H1 (cell line): ENCODE results near the gene PHRF1. TPM values are rescaled to one million over a fixed set of nuclear protein-coding genes. Genes with fewer than 3 reads are reported as not detected.

ENCODE experiments used
- BACH1 ChIP-seq: IDR thresholded peaks from 2 replicates; pipeline ENCODE4 v1.6.1; 2012; ENCODE audit warnings: low read length, improper control_type of control experiment
- CHD1 ChIP-seq: IDR thresholded peaks from 2 replicates; pipeline ENCODE4 v1.6.1; 2012; ENCODE audit warnings: low read depth, low read length, improper control_type of control experiment
- CTBP2 ChIP-seq: IDR thresholded peaks from 2 replicates; pipeline ENCODE4 v1.7.0; 2011; ENCODE audit warnings: borderline replicate concordance, mild to moderate bottlenecking, moderate library complexity, mixed read lengths, low read length; ENCODE audit not compliant: insufficient read depth, insufficient read length
- EP300 ChIP-seq, 2 experiments: IDR thresholded peaks; 1 replicate in 1 of 2; 2 replicates in 1 of 2; pipeline ENCODE4 v1.6.1; 2011 to 2012; ENCODE audit warnings: low read depth in 2 of 2, low read length in 2 of 2, mild to moderate bottlenecking in 2 of 2, borderline replicate concordance in 1 of 2, inconsistent platforms in 1 of 2, moderate library complexity in 1 of 2
- KDM4A ChIP-seq: IDR thresholded peaks from one replicate; pipeline ENCODE4 v1.7.1; 2012; ENCODE audit warnings: low read depth, mild to moderate bottlenecking, moderate library complexity, low read length, inconsistent platforms; ENCODE audit not compliant: severe bottlenecking
- KDM5A ChIP-seq: fragments of 200-600 bp; IDR thresholded peaks from 2 replicates; pipeline ENCODE4 v1.7.1; 2012; ENCODE audit warnings: mild to moderate bottlenecking, low read length, inconsistent platforms, mixed read lengths
- NANOG ChIP-seq: IDR thresholded peaks from 2 replicates; pipeline ENCODE4 v1.6.1; 2011; ENCODE audit warnings: low read length, low read depth, mild to moderate bottlenecking, inconsistent platforms; ENCODE audit not compliant: insufficient read depth, poor library complexity, severe bottlenecking
- PHF8 ChIP-seq: fragments of 200-600 bp; sonication (generic); conservative IDR thresholded peaks from 2 replicates; pipeline ENCODE4 v1.7.1; 2012; ENCODE audit warnings: low read depth, mild to moderate bottlenecking, inconsistent platforms, low read length, moderate library complexity
- POLR2A ChIP-seq, 2 experiments: IDR thresholded peaks; 1 replicate in 1 of 2; 2 replicates in 1 of 2; pipeline ENCODE4 v1.6.1; 2011; ENCODE audit warnings: low read depth in 2 of 2, low read length in 2 of 2, mild to moderate bottlenecking in 2 of 2; ENCODE audit errors: control extremely low read depth in 1 of 2
- POLR2AphosphoS5 ChIP-seq: IDR thresholded peaks from 2 replicates; pipeline ENCODE4 v1.6.1; 2011; ENCODE audit warnings: low read depth, low read length
- RAD21 ChIP-seq, 2 experiments: IDR thresholded peaks in 1 of 2; conservative IDR thresholded peaks in 1 of 2; 2 replicates each; pipeline ENCODE4 v1.6.1; 2011; ENCODE audit warnings: low read depth in 2 of 2, low read length in 2 of 2, improper control_type of control experiment in 1 of 2, inconsistent platforms in 1 of 2, mild to moderate bottlenecking in 1 of 2, moderate library complexity in 1 of 2
- RFX5 ChIP-seq: IDR thresholded peaks from 2 replicates; pipeline ENCODE4 v1.6.1; 2011; ENCODE audit warnings: low read depth, low read length, improper control_type of control experiment, borderline replicate concordance
- SIN3A ChIP-seq, 2 experiments: IDR thresholded peaks in 1 of 2; conservative IDR thresholded peaks in 1 of 2; 2 replicates each; pipeline ENCODE4 v1.6.1; 2011 to 2012; ENCODE audit warnings: low read length in 2 of 2, improper control_type of control experiment in 1 of 2, low read depth in 1 of 2, mild to moderate bottlenecking in 1 of 2
- SP1 ChIP-seq: IDR thresholded peaks from 2 replicates; pipeline ENCODE4 v1.6.1; 2011; ENCODE audit warnings: low read depth, low read length
- SP2 ChIP-seq: IDR thresholded peaks from 2 replicates; pipeline ENCODE4 v1.6.1; 2012; ENCODE audit warnings: mild to moderate bottlenecking, low read length, inconsistent platforms
- SUZ12 ChIP-seq: fragments of 200-600 bp; sonication (generic); IDR thresholded peaks from 2 replicates; pipeline ENCODE4 v1.6.1; 2012; ENCODE audit warnings: mild to moderate bottlenecking, inconsistent platforms, low read length, moderate library complexity, mixed read lengths
- TAF1 ChIP-seq: IDR thresholded peaks from 2 replicates; pipeline ENCODE4 v1.6.1; 2011; ENCODE audit warnings: mild to moderate bottlenecking, low read depth, low read length
- TCF12 ChIP-seq: IDR thresholded peaks from 2 replicates; pipeline ENCODE4 v1.6.1; 2011; ENCODE audit warnings: low read depth, mild to moderate bottlenecking, low read length
- TEAD4 ChIP-seq: IDR thresholded peaks from 2 replicates; pipeline ENCODE4 v1.6.1; 2012; ENCODE audit warnings: low read depth, low read length, inconsistent platforms, mixed read lengths
- ZNF274 ChIP-seq: IDR thresholded peaks from 2 replicates; pipeline ENCODE4 v1.7.0; 2012; ENCODE audit warnings: low read length, borderline replicate concordance; ENCODE audit errors: extremely low read depth
- polyA plus RNA-seq, 7 experiments: library from polyadenylated mRNA; depleted of rRNA in 3 of 7; stranded (reverse) in 5 of 7; unstranded in 2 of 7; fragments of >200 nt in 5 of 7; fragments of 200-250 nt in 2 of 7; gene quantifications; 1 replicate in 5 of 7; 2 replicates in 1 of 7; 4 replicates in 1 of 7; pipeline versions ENCODE4 v1.2.1 to v1.2.3, GENCODE V29; 2011 to 2013; ENCODE audit warnings: missing spikeins in 2 of 7, mixed read lengths in 2 of 7
- total RNA-seq: library from RNA; stranded (reverse); fragmentation: NEBNext Ultra II Directional; extraction: Animal tissue kit (Norgen Biotek cat#: 25700); gene quantifications from 2 replicates; pipeline ENCODE4 v1.2.1, GENCODE V29; 2021
- TF ChIP-seq, protein P1 (sequence below), 3 experiments: IDR thresholded peaks; 1 replicate in 2 of 3; 2 replicates in 1 of 3; pipeline versions ENCODE4 v1.5.1 to v1.6.1; 2011; ENCODE audit warnings: low read length in 3 of 3, mild to moderate bottlenecking in 3 of 3, inconsistent platforms in 2 of 3, low read depth in 1 of 3, moderate library complexity in 1 of 3; ENCODE audit not compliant: insufficient read depth in 1 of 3; ENCODE audit errors: control extremely low read depth in 1 of 3

The PHRF1 gene
- total and polyA plus RNA-seq, 2 of the 8 experiments (the other 6 are each of a cell fraction or from before 2014, with no cell fraction given): 13.4 to 37.3 TPM

DNA sequence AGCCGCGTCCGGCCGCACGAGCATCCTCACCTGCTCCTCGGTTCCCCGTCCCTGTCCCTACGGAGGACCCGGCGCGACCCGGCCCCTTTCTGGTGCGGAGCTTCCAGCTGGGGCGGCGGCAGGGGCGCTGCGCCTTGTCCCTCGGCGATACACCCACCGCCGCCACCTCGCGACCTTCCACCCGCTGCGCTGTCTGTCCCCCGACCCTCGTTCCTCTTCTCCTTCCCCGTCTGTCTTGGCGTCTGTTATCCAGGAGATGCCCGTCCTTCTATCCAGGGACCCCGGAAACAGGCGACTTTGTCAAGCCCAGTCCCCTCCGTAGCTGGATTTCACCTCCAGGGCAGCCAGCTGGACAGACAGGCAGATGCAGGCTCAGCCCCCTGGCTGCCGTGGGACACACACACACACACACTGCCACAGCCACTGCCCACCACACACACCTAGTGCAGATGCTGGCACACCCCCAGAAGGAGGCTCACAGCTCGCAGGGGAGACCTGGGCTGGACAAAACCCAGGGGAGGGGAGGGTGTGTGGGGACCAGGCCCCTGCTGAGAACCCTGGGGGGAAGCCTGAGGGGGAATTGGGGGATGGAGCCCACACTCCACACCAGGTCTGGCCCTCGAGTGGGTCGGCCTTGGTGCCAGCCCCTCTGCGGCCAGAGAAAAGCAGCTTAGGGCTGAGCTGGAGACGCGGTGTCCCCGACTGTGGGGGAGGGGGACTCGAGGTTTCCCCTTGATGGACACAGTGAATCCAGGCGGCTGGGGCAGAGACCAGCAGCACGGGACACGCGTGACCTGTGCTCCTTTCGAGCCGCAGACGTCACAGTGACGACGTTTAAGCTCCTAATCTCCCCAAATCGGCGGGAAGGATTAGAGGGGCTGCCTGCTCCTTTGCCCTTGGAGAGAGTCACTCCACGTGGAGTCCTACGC is 61.6 kb downstream of the PHRF1 start (continued):
- TF ChIP-seq KDM4A: no peak
- no peak for TF ChIP-seq BACH1
- TF ChIP-seq KDM5A: no peak
- TF ChIP-seq POLR2AphosphoS5: peak; percentile 30; the same call in 1 of the 2 replicates
- TF ChIP-seq ZNF274: no peak
- no peak for TF ChIP-seq RFX5
- TF ChIP-seq TEAD4: no peak
- no peak for TF ChIP-seq CHD1
- TF ChIP-seq EP300 (IDR thresholded peaks at IDR 0.05; ENCODE audit: borderline replicate concordance in 1 of 2, low read depth in 2 of 2, low read length in 2 of 2): no peak
- no peak for TF ChIP-seq PHF8
- no peak for TF ChIP-seq TAF1
- TF ChIP-seq NANOG: no peak
- TF ChIP-seq SUZ12: peak; percentile 66
- TF ChIP-seq, protein P1, sequence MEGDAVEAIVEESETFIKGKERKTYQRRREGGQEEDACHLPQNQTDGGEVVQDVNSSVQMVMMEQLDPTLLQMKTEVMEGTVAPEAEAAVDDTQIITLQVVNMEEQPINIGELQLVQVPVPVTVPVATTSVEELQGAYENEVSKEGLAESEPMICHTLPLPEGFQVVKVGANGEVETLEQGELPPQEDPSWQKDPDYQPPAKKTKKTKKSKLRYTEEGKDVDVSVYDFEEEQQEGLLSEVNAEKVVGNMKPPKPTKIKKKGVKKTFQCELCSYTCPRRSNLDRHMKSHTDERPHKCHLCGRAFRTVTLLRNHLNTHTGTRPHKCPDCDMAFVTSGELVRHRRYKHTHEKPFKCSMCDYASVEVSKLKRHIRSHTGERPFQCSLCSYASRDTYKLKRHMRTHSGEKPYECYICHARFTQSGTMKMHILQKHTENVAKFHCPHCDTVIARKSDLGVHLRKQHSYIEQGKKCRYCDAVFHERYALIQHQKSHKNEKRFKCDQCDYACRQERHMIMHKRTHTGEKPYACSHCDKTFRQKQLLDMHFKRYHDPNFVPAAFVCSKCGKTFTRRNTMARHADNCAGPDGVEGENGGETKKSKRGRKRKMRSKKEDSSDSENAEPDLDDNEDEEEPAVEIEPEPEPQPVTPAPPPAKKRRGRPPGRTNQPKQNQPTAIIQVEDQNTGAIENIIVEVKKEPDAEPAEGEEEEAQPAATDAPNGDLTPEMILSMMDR (IDR thresholded peaks at IDR 0.05; ENCODE audit: control extremely low read depth in 1 of 3, insufficient read depth in 1 of 3, low read depth in 1 of 3, low read length in 3 of 3): peak in 1 of 3 experiments; percentile 11; a peak in 1 of 4 replicates
- no peak for TF ChIP-seq RAD21 (IDR thresholded peaks at IDR 0.05 in 1 of 2, conservative IDR thresholded peaks at IDR 0.05 in 1 of 2; ENCODE audit: low read depth in 2 of 2, low read length in 2 of 2)
- TF ChIP-seq SIN3A (conservative IDR thresholded peaks at IDR 0.05 in 1 of 2, IDR thresholded peaks at IDR 0.05 in 1 of 2; ENCODE audit: low read depth in 1 of 2, low read length in 2 of 2): no peak
- no peak; a peak in 1 of 3 replicates for TF ChIP-seq POLR2A (IDR thresholded peaks at IDR 0.05; ENCODE audit: control extremely low read depth in 1 of 2, low read depth in 2 of 2, low read length in 2 of 2)
- no peak for TF ChIP-seq TCF12
- no peak for TF ChIP-seq SP2
- no peak for TF ChIP-seq SP1
- TF ChIP-seq CTBP2: no peak
